MM.1S (cell line): Measurements from ENCODE around the gene KIAA1755.

Experiments used
- DNase-seq: peaks from one replicate; pipeline ENCODE4 v3.0.0-alpha.2; 2015
- H2AFZ ChIP-seq: fragments of 300-600 bp; sonication (generic); 2 replicates; pipeline ENCODE4 v1.6.0; 2016; ENCODE audit warnings: antibody characterized with exemption, low read length
- H3F3A ChIP-seq: fragments of 300-600 bp; sonication (generic); 2 replicates; pipeline ENCODE4 v1.6.1; 2016; ENCODE audit warnings: mild to moderate bottlenecking, antibody characterized with exemption, low read length, moderate library complexity, mixed read lengths; ENCODE audit not compliant: insufficient read depth
- H3K27ac ChIP-seq: fragments of 300-600 bp; sonication (generic); 2 replicates; pipeline ENCODE4 v1.5.1; 2016; ENCODE audit warnings: mild to moderate bottlenecking, low read length
- H3K27me3 ChIP-seq: fragments of 300-600 bp; sonication (generic); replicated peaks from 2 replicates; pipeline ENCODE4 v1.6.0; 2016; ENCODE audit warnings: low read length; ENCODE audit not compliant: insufficient read depth
- H3K36me3 ChIP-seq: fragments of 300-600 bp; sonication (generic); replicated peaks from 2 replicates; pipeline ENCODE4 v1.6.1; 2016; ENCODE audit warnings: mild to moderate bottlenecking, low read length, mixed read lengths; ENCODE audit not compliant: insufficient read depth
- H3K4me1 ChIP-seq: fragments of 300-600 bp; sonication (generic); 2 replicates; pipeline ENCODE4 v1.6.1; 2016; ENCODE audit warnings: low read length, mixed read lengths
- H3K4me2 ChIP-seq: fragments of 300-600 bp; sonication (generic); 2 replicates; pipeline ENCODE4 v1.6.0; 2016; ENCODE audit warnings: low read depth, low read length
- H3K4me3 ChIP-seq: fragments of 300-600 bp; sonication (generic); 2 replicates; pipeline ENCODE4 v1.5.1; 2016; ENCODE audit warnings: low read length, mixed read lengths
- H3K79me2 ChIP-seq: fragments of 300-600 bp; sonication (generic); 2 replicates; pipeline ENCODE4 v1.6.1; 2016; ENCODE audit warnings: mixed run types, low read length, mixed read lengths
- H3K9ac ChIP-seq: fragments of 300-600 bp; sonication (generic); 2 replicates; pipeline ENCODE4 v1.6.1; 2016; ENCODE audit warnings: low read length, mixed read lengths
- H3K9me2 ChIP-seq: fragments of 300-600 bp; sonication (generic); replicated peaks from 2 replicates; pipeline ENCODE4 v1.6.1; 2016; ENCODE audit warnings: mild to moderate bottlenecking, low read length, mixed read lengths; ENCODE audit not compliant: insufficient read depth
- H3K9me3 ChIP-seq: fragments of 300-600 bp; sonication (generic); replicated peaks from 2 replicates; pipeline ENCODE4 v1.6.1; 2016; ENCODE audit warnings: mild to moderate bottlenecking, low read length, mixed read lengths; ENCODE audit not compliant: insufficient read depth
- H4K20me1 ChIP-seq: fragments of 300-600 bp; sonication (generic); 2 replicates; pipeline ENCODE4 v1.6.1; 2016; ENCODE audit warnings: mild to moderate bottlenecking, low read length, moderate library complexity, mixed read lengths; ENCODE audit not compliant: insufficient read depth
- CTCF ChIP-seq: fragments of 300-600 bp; sonication (generic); IDR thresholded peaks from 2 replicates; pipeline ENCODE4 v1.5.1; 2016; ENCODE audit warnings: antibody characterized with exemption, low read length, mixed read lengths
- EZH2 ChIP-seq: fragments of 300-600 bp; sonication (generic); optimal IDR thresholded peaks from 2 replicates; pipeline ENCODE3; 2017; ENCODE audit warnings: low read depth, mild to moderate bottlenecking, antibody characterized with exemption, low read length, mixed read lengths
- EZH2phosphoT487 ChIP-seq: fragments of 300-600 bp; sonication (generic); IDR thresholded peaks from 2 replicates; pipeline ENCODE4 v1.6.1; 2018; ENCODE audit warnings: antibody characterized with exemption, low read length

Gene KIAA1755

GRCh38 chr20:38162878-38163875 is 97.4 kb downstream of the KIAA1755 start:
- Histone ChIP-seq H3F3A (no peaks in the 10 kb centered on the region), H3K9ac (no peak overlapping the region), H3K4me1 (peaks cover 5% of the 10 kb centered on the region; the same call in 1 of the 2 replicates), H3K36me3 (no peaks in the 10 kb centered on the region), H3K9me2 (no peaks in the 10 kb centered on the region), H4K20me1 (no peaks in the 10 kb centered on the region), H3K4me2 (no peak overlapping the region), H3K27ac (no peak overlapping the region), H3K4me3 (no peak overlapping the region), H3K79me2 (no peaks in the 10 kb centered on the region), H2AFZ (no peak overlapping the region), H3K27me3 (no peaks in the 10 kb centered on the region), H3K9me3 (no peaks in the 10 kb centered on the region)
- TF ChIP-seq EZH2 (no peak), EZH2phosphoT487 (no peak), CTCF (no peak)
- no peak for DNase-seq

- H3K9me3 ChIP-seq, result no peaks in the 10 kb centered on the region
- peaks cover 5% of the 10 kb centered on the region; the same call in 1 of the 2 replicates for H3K4me1 ChIP-seq
- H4K20me1 ChIP-seq, result no peaks in the 10 kb centered on the region
- no peak overlapping the region for H3K27ac ChIP-seq
- no peak for DNase-seq
- no peaks in the 10 kb centered on the region for H3F3A ChIP-seq
- no peak overlapping the region for H3K4me2 ChIP-seq
- no peak for TF ChIP-seq EZH2
- no peak for TF ChIP-seq EZH2phosphoT487
- TF ChIP-seq CTCF, result no peak
- no peaks in the 10 kb centered on the region for H3K79me2 ChIP-seq
- H2AFZ ChIP-seq, result no peak overlapping the region
- no peaks in the 10 kb centered on the region for H3K36me3 ChIP-seq
- no peaks in the 10 kb centered on the region for H3K27me3 ChIP-seq
- no peak overlapping the region for H3K4me3 ChIP-seq
- H3K9ac ChIP-seq, result no peak overlapping the region
- no peaks in the 10 kb centered on the region for H3K9me2 ChIP-seq
Measured at GRCh38 chr20:38162149-38162548, 98.4 kb downstream of the KIAA1755 start.

- H3K9me3 ChIP-seq, result no peaks in the 10 kb centered on the region
- no peak overlapping the region for H2AFZ ChIP-seq
- H3K36me3 ChIP-seq, result no peaks in the 10 kb centered on the region
- no peak overlapping the region for H3K27ac ChIP-seq
- H3K4me3 ChIP-seq, result no peak overlapping the region
- TF ChIP-seq EZH2, result no peak
- no peak for TF ChIP-seq CTCF
- TF ChIP-seq EZH2phosphoT487, result no peak
- H3K79me2 ChIP-seq, result no peaks in the 10 kb centered on the region
- no peak for DNase-seq
- H3K9me2 ChIP-seq, result no peaks in the 10 kb centered on the region
- H3K4me1 ChIP-seq, result peaks cover 5% of the 10 kb centered on the region; the same call in 1 of the 2 replicates
- no peaks in the 10 kb centered on the region for H3F3A ChIP-seq
- H4K20me1 ChIP-seq, result no peaks in the 10 kb centered on the region
- H3K9ac ChIP-seq, result no peak overlapping the region
- no peaks in the 10 kb centered on the region for H3K27me3 ChIP-seq
- H3K4me2 ChIP-seq, result no peak overlapping the region
Measured at GRCh38 chr20:38161412-38161774, 99.1 kb downstream of the KIAA1755 start.
